NT2/D1 (cell line): ENCODE results near the gene FAM241A.

Experiments
- SUZ12 ChIP-seq: IDR thresholded peaks from 2 replicates; pipeline ENCODE4 v1.6.1; 2011; ENCODE audit not compliant: insufficient read length, insufficient read depth; ENCODE audit errors: extremely low read depth
- ZNF274 ChIP-seq: IDR thresholded peaks from 2 replicates; pipeline ENCODE4 v1.6.1; 2011; ENCODE audit warnings: mild to moderate bottlenecking, low read depth, low read length

GRCh38 chr4:112234952-112235609, 89.8 kb downstream of the FAM241A start:
- no peak for TF ChIP-seq ZNF274
- no peak for TF ChIP-seq SUZ12
